DOHH2 (cell line): ENCODE results near the gene VANGL2.

Experiments
- H3F3A ChIP-seq: fragments of 200-600 bp; sonication (generic), shearing (Covaris generic); 2 replicates; pipeline ENCODE4 v1.6.0; 2016; ENCODE audit warnings: antibody characterized with exemption, mild to moderate bottlenecking; ENCODE audit not compliant: control insufficient read depth, insufficient read depth
- H3K27ac ChIP-seq: fragments of 200-600 bp; sonication (generic); 2 replicates; pipeline ENCODE4 v1.5.1; 2014; ENCODE audit warnings: low read depth, mild to moderate bottlenecking, low read length, moderate library complexity
- H3K27me3 ChIP-seq: fragments of 200-600 bp; sonication (generic); 2 replicates; pipeline ENCODE4 v1.6.1; 2014; ENCODE audit warnings: mild to moderate bottlenecking, low read length, mixed read lengths; ENCODE audit not compliant: control insufficient read depth
- H3K36me3 ChIP-seq: fragments of 200-600 bp; sonication (generic); 2 replicates; pipeline ENCODE4 v1.6.1; 2014; ENCODE audit warnings: mild to moderate bottlenecking, low read length, moderate library complexity, mixed read lengths; ENCODE audit not compliant: control insufficient read depth
- H3K4me1 ChIP-seq: fragments of 200-600 bp; sonication (generic); 2 replicates; pipeline ENCODE4 v1.6.1; 2014; ENCODE audit warnings: mild to moderate bottlenecking, low read length, mixed read lengths; ENCODE audit not compliant: control insufficient read depth
- H3K4me2 ChIP-seq: fragments of 200-600 bp; sonication (generic); 2 replicates; pipeline ENCODE4 v1.6.0; 2014; ENCODE audit warnings: mild to moderate bottlenecking, low read length, moderate library complexity
- H3K4me3 ChIP-seq: fragments of 200-600 bp; sonication (generic); 2 replicates; pipeline ENCODE4 v1.5.1; 2014; ENCODE audit warnings: mild to moderate bottlenecking, low read length, mixed read lengths
- H3K79me2 ChIP-seq: fragments of 200-600 bp; sonication (generic); 2 replicates; pipeline ENCODE4 v1.6.1; 2014; ENCODE audit warnings: mild to moderate bottlenecking, low read length, mixed read lengths; ENCODE audit not compliant: control insufficient read depth
- H3K9me2 ChIP-seq: fragments of 200-600 bp; sonication (generic); replicated peaks from 2 replicates; pipeline ENCODE4 v1.6.1; 2014; ENCODE audit warnings: mild to moderate bottlenecking, low read length, mixed read lengths; ENCODE audit not compliant: control insufficient read depth
- H3K9me3 ChIP-seq: fragments of 200-600 bp; sonication (generic); 2 replicates; pipeline ENCODE4 v1.6.1; 2014; ENCODE audit warnings: antibody characterized with exemption, low read length, mixed read lengths; ENCODE audit not compliant: control insufficient read depth, insufficient read depth
- H4K20me1 ChIP-seq: fragments of 200-600 bp; sonication (generic); 2 replicates; pipeline ENCODE4 v1.6.0; 2014; ENCODE audit warnings: low read depth, mild to moderate bottlenecking, antibody characterized with exemption, low read length, moderate library complexity; ENCODE audit not compliant: control insufficient read depth, insufficient read depth
- EZH2phosphoT487 ChIP-seq: fragments of 200-600 bp; sonication (generic); IDR thresholded peaks from 2 replicates; pipeline ENCODE4 v1.6.1; 2017; ENCODE audit warnings: borderline replicate concordance, mild to moderate bottlenecking, antibody characterized with exemption, low read length, moderate library complexity, mixed read lengths
- TF ChIP-seq, protein P1 (sequence below): fragments of 200-600 bp; sonication (generic); IDR thresholded peaks from one replicate; pipeline ENCODE4 v1.5.1; 2014; ENCODE audit warnings: antibody characterized with exemption, mild to moderate bottlenecking, low read depth, low read length; ENCODE audit not compliant: poor library complexity, severe bottlenecking

The VANGL2 gene

DNA sequence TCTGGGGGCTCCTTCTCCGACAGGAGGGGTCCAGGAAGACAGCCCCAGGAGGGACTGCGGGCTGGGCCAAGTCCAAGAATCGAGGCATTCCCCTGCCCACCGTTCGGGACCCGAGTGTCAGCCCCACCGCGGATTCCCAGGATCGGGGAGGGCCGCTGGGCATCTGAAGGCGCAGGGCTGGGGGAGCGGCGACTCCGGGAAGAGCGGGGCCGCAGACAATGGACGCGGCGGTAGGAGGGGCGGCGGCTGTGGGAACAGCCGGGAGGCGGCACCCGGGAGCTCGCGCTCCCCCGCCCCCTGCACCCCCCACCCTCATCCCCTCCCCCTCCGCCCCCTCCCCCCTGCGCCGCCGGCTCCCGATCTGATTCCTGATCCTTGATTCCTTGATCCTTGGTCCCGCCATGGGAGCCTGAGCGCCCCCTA, at the start of gene VANGL2:
VANGL2 (plus strand) TSS at position 342 of the 423 bp plus-strand sequence. CDS start 15,274 bp downstream, outside the sequence.
- H4K20me1 ChIP-seq = no peaks in the 10 kb centered on the region
- H3K27ac ChIP-seq = no peak within 1 kb of the TSS
- no peaks in the 10 kb centered on the region for H3K79me2 ChIP-seq

DNA sequence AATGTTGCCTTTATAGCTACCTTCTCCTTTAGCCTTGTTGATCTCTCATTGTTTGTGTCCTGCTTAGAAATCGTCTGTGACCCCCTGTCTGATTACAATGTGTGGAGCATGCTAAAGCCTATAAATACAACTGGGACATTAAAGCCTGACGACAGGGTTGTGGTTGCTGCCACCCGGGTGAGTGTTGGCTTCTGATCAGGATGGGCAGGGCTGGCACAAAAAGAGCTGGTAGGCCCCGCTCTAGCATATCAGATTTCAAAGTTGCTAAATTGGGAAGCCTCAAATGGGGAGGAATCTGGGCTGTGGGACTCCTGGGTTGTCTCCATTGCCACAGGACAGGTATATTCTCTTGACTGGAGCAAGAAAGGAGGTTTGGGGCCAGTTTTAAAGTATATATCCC, 48.7 kb upstream of the VANGL2 start:
- Histone ChIP-seq H3K27me3 (no peaks in the 10 kb centered on the region), H3F3A (no peaks in the 10 kb centered on the region), H3K36me3 (peaks cover 97% of the 10 kb centered on the region), H3K4me1 (peaks cover 7% of the 10 kb centered on the region), H3K4me2 (no peak overlapping the region), H3K27ac (no peak overlapping the region), H3K9me3 (no peaks in the 10 kb centered on the region), H3K79me2 (no peaks in the 10 kb centered on the region), H3K9me2 (no peaks in the 10 kb centered on the region), H4K20me1 (no peaks in the 10 kb centered on the region), H3K4me3 (no peak overlapping the region)
- TF ChIP-seq, protein P1, sequence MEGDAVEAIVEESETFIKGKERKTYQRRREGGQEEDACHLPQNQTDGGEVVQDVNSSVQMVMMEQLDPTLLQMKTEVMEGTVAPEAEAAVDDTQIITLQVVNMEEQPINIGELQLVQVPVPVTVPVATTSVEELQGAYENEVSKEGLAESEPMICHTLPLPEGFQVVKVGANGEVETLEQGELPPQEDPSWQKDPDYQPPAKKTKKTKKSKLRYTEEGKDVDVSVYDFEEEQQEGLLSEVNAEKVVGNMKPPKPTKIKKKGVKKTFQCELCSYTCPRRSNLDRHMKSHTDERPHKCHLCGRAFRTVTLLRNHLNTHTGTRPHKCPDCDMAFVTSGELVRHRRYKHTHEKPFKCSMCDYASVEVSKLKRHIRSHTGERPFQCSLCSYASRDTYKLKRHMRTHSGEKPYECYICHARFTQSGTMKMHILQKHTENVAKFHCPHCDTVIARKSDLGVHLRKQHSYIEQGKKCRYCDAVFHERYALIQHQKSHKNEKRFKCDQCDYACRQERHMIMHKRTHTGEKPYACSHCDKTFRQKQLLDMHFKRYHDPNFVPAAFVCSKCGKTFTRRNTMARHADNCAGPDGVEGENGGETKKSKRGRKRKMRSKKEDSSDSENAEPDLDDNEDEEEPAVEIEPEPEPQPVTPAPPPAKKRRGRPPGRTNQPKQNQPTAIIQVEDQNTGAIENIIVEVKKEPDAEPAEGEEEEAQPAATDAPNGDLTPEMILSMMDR = no peak
- TF ChIP-seq EZH2phosphoT487 = no peak

More for the DNA sequence above, at the start of gene VANGL2:
- no peak for TF ChIP-seq EZH2phosphoT487
- TF ChIP-seq, protein P1 = no peak
- Histone ChIP-seq H3K9me3 (no peaks in the 10 kb centered on the region), H3K4me3 (peak within 1 kb of the TSS; percentile 77), H3F3A (no peaks in the 10 kb centered on the region), H3K9me2 (no peaks in the 10 kb centered on the region), H3K4me2 (peak within 1 kb of the TSS; percentile 75), H3K36me3 (no peaks in the 10 kb centered on the region), H3K4me1 (peaks cover 12% of the 10 kb centered on the region), H3K27me3 (peaks cover 49% of the 10 kb centered on the region)

DNA sequence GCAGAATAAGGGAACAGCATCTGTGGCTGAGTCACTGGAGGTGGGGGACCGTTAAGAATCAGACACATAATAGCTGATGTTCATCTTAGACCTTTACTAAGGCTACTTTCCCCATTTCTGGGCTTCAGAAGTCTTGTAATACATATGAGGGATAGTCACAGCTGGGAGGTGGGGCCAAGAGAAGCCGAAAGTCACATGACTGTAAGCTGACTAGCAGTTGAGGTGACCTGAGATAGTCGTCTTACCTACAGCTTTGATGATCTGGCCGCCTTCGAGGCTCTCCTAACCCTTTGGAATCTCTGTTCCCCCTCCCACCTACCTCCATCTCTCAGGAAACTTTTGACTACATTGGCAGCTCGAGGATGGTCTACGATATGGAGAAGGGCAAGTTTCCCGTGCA, 47.8 kb upstream of the VANGL2 start:
- no peak overlapping the region for H3K27ac ChIP-seq
- H3K9me2 ChIP-seq = no peaks in the 10 kb centered on the region
- no peaks in the 10 kb centered on the region for H3K27me3 ChIP-seq
- H4K20me1 ChIP-seq = no peaks in the 10 kb centered on the region
- no peaks in the 10 kb centered on the region for H3F3A ChIP-seq
- TF ChIP-seq, protein P1 = no peak
- no peak for TF ChIP-seq EZH2phosphoT487
- no peak overlapping the region for H3K4me3 ChIP-seq
- H3K4me1 ChIP-seq = no peaks in the 10 kb centered on the region
- no peaks in the 10 kb centered on the region for H3K79me2 ChIP-seq
- H3K36me3 ChIP-seq = peaks cover 94% of the 10 kb centered on the region
- H3K4me2 ChIP-seq = no peak overlapping the region
- no peaks in the 10 kb centered on the region for H3K9me3 ChIP-seq
